Body of pancreas (tissue), 4 donors: ENCODE measurements around the gene GULP1. TPM values are rescaled to one million over a fixed set of nuclear protein-coding genes. Genes with fewer than 3 reads are reported as not detected.

Experiments used
- ATAC-seq: fragments of 150-250 bp; one replicate; pipeline ENCODE4 v1.9.1; 2016
- DNase-seq, 4 donors: peaks; one replicate each; pipeline ENCODE4 v3.0.0-alpha.2; 2019
- H3K27ac ChIP-seq, 4 donors: fragments of 200-600 bp; sonication (generic); 1 replicate in 3 of 4; 2 replicates in 1 of 4; pipeline versions ENCODE4 v1.5.1 to v1.6.1; 2016 to 2019; ENCODE audit warnings: mild to moderate bottlenecking in 1 of 4, mixed read lengths in 1 of 4, moderate library complexity in 1 of 4
- H3K27me3 ChIP-seq, 2 donors: fragments of 200-600 bp; sonication (generic); one replicate each; pipeline ENCODE4 v1.6.0; 2016; ENCODE audit warnings: mild to moderate bottlenecking in 1 of 2
- H3K36me3 ChIP-seq, 2 donors: fragments of 200-600 bp; sonication (generic); replicated peaks in 1 of 2; 2 replicates each; pipeline ENCODE4 v1.5.1; 2016; ENCODE audit warnings: low read depth in 2 of 2; ENCODE audit not compliant: insufficient read depth in 1 of 2
- H3K4me1 ChIP-seq: fragments of 200-600 bp; sonication (generic); one replicate; pipeline ENCODE4 v1.6.0; 2016
- H3K4me3 ChIP-seq, 2 donors: fragments of 200-600 bp; sonication (generic); 1 replicate in 1 of 2; 2 replicates in 1 of 2; pipeline ENCODE4 v1.5.1; 2016 to 2019
- H3K9me3 ChIP-seq, 3 donors: fragments of 200-600 bp; sonication (generic); 1 replicate in 2 of 3; 2 replicates in 1 of 3; pipeline ENCODE4 v1.5.1; 2016
- POLR2A ChIP-seq, 3 donors: fragments of 450-650 bp; IDR thresholded peaks; one replicate each; pipeline ENCODE4 v1.6.1; 2016; ENCODE audit warnings: antibody characterized with exemption in 3 of 3, mild to moderate bottlenecking in 2 of 3
- WGBS, 2 donors: methylation state at CpG; one replicate each; pipeline ENCODE4 v1.1.5; 2017; 5-methylcytosine and 5-hydroxymethylcytosine counted together
- intact Hi-C: fragments of 100-400 bp; cut with DNase I; formaldehyde crosslinking; loops from one replicate; pipeline ENCODE4 v1.15.1; 2023
- total RNA-seq, 2 donors: library from RNA; depleted of rRNA; stranded (reverse); fragments of >200 nt; gene quantifications; one replicate each; pipeline ENCODE4 v1.1.0, GENCODE V29; 2016
- TF ChIP-seq, protein P1 (sequence below), 7 experiments: fragments of 450-650 bp in 4 of 7; fragments of 200-600 bp in 3 of 7; sonication (generic) in 3 of 7; IDR thresholded peaks; one replicate each; pipeline ENCODE4 v1.5.1; 2016 to 2019; ENCODE audit warnings: antibody characterized with exemption in 7 of 7

GULP1 gene
- total RNA-seq, 2 donors from 2014 or later: 24.7 to 50.3 TPM

DNA sequence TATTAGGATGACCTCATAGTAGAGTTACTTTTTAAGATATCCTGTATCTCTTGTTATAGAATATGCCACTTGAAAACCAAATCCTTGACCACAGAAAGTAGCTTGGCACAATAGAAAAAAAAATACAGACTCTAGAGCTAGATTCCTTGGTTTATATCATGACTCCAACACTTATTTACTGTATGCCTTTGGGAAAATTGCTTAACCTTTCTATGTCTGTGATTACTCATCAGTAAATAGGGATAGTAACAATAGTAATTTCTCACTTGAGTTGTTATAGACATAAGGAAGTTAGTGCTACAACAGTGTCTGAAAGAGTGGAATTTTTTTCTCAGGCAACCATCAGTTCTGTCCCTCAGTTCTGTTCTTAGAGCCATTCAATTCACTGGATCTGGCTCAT, 193.8 kb downstream of the GULP1 start:
- intact Hi-C loops: no loop called here
- no peak overlapping the region for H3K27ac ChIP-seq
- H3K4me3 ChIP-seq: no peak overlapping the region
- no peaks in the 10 kb centered on the region for H3K4me1 ChIP-seq
- no peaks in the 10 kb centered on the region for H3K36me3 ChIP-seq
- no peak for ATAC-seq
- no peak for DNase-seq
- no peaks in the 10 kb centered on the region for H3K9me3 ChIP-seq
- H3K27me3 ChIP-seq: no peaks in the 10 kb centered on the region
- TF ChIP-seq, protein P1, sequence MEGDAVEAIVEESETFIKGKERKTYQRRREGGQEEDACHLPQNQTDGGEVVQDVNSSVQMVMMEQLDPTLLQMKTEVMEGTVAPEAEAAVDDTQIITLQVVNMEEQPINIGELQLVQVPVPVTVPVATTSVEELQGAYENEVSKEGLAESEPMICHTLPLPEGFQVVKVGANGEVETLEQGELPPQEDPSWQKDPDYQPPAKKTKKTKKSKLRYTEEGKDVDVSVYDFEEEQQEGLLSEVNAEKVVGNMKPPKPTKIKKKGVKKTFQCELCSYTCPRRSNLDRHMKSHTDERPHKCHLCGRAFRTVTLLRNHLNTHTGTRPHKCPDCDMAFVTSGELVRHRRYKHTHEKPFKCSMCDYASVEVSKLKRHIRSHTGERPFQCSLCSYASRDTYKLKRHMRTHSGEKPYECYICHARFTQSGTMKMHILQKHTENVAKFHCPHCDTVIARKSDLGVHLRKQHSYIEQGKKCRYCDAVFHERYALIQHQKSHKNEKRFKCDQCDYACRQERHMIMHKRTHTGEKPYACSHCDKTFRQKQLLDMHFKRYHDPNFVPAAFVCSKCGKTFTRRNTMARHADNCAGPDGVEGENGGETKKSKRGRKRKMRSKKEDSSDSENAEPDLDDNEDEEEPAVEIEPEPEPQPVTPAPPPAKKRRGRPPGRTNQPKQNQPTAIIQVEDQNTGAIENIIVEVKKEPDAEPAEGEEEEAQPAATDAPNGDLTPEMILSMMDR (IDR thresholded peaks at IDR 0.05): no peak
- TF ChIP-seq POLR2A (IDR thresholded peaks at IDR 0.05): no peak

DNA sequence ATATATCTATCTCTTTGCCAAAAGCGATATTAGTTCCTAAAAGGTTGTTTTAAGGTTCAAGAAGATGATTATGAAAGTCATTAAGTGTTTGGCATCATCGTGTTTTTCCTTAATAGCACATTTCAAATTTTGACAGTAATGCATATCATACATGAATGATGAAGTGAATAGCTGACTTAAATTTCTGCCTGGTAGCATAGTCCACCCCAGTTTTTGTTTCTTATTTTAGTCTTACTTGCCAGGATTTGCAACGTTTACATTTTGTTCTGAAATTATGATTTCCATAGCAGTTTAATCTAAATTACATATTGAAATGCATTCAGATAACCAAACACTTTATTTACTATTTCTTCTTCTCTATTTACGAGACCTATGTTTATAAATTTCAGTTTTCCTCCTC, 201.1 kb downstream of the GULP1 start:
- TF ChIP-seq, protein P1 (IDR thresholded peaks at IDR 0.05): no peak
- TF ChIP-seq POLR2A (IDR thresholded peaks at IDR 0.05): no peak
- Histone ChIP-seq H3K4me3 (no peak overlapping the region), H3K36me3 (no peaks in the 10 kb centered on the region), H3K9me3 (no peaks in the 10 kb centered on the region), H3K4me1 (no peaks in the 10 kb centered on the region), H3K27me3 (no peaks in the 10 kb centered on the region), H3K27ac (no peak overlapping the region)
- DNase-seq (no peak), ATAC-seq (no peak)
- 88% methylated on average over 4 of the region's 4 CpGs for WGBS, 2 donors
- intact Hi-C loops: no loop called here

DNA sequence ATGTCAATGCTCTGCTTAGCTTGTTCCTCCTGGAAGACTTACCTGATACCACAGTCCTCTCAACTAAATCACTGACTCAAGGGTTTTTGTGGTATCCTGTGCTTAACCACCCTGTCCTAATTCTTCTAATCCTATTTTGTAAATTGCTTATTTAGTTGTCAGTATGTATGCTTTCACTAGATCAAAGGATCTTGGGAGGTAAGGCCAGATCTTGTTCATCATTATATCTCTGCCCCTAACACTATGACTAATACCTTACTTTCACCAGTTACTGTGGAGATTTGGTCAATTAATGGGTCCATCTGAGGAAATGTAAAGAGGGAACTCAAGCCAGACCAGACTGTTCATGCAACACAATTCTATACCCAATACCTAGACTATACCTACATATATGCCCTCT, 203.2 kb downstream of the GULP1 start:
- no peaks in the 10 kb centered on the region for H3K27me3 ChIP-seq
- no peaks in the 10 kb centered on the region for H3K36me3 ChIP-seq
- DNase-seq: no peak
- no peaks in the 10 kb centered on the region for H3K4me1 ChIP-seq
- no peaks in the 10 kb centered on the region for H3K9me3 ChIP-seq
- no peak for ATAC-seq
- intact Hi-C loops: no loop called here
- H3K27ac ChIP-seq: no peak overlapping the region
- no peak overlapping the region for H3K4me3 ChIP-seq
- TF ChIP-seq, protein P1 (IDR thresholded peaks at IDR 0.05): no peak
- no peak for TF ChIP-seq POLR2A (IDR thresholded peaks at IDR 0.05)

DNA sequence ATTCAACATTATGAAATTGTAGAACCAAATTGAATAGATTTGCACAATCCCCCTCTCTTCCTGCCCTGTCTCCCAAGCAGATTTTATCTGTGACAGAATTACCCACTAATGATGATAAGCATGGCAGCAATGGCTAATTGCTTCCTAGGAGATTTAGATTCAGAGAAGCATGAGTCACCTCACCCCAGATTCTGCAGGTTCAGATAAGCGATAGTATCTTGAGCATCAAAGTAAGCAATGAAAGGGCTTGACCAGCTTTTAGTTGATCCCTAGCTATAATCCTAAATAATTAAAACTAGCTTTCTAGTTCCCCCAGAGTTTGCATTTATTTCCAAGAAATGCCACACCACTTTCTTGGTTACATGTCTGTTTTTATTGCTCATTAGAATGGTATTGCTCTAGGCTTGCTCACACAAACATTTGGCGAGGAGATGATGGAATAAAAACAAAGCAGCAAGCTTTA, 204.3 kb downstream of the GULP1 start:
- Histone ChIP-seq H3K9me3 (no peaks in the 10 kb centered on the region), H3K4me3 (no peak overlapping the region), H3K27ac (no peak overlapping the region), H3K36me3 (no peaks in the 10 kb centered on the region), H3K4me1 (no peaks in the 10 kb centered on the region), H3K27me3 (no peaks in the 10 kb centered on the region)
- intact Hi-C loops: no loop called here
- WGBS, 2 donors: 85 to 95% methylated on average over 2 of the region's 2 CpGs
- DNase-seq: no peak
- ATAC-seq: no peak
- TF ChIP-seq, protein P1 (IDR thresholded peaks at IDR 0.05): no peak
- no peak for TF ChIP-seq POLR2A (IDR thresholded peaks at IDR 0.05)

GRCh38 chr2:188497726-188498125, 206.1 kb downstream of the GULP1 start:
- intact Hi-C loops: no loop called here
- no peak overlapping the region for H3K27ac ChIP-seq
- no peak overlapping the region for H3K4me3 ChIP-seq
- ATAC-seq (no peak), DNase-seq (no peak)
- 90 to 96% methylated on average over 1 of the region's 1 CpG for WGBS, 2 donors
- H3K27me3 ChIP-seq: no peaks in the 10 kb centered on the region
- H3K4me1 ChIP-seq: no peaks in the 10 kb centered on the region
- no peaks in the 10 kb centered on the region for H3K36me3 ChIP-seq
- H3K9me3 ChIP-seq: no peaks in the 10 kb centered on the region
- TF ChIP-seq, protein P1 (IDR thresholded peaks at IDR 0.05): no peak
- TF ChIP-seq POLR2A (IDR thresholded peaks at IDR 0.05): no peak
